Measurements from ENCODE around the gene SPIN2A.

DNA sequence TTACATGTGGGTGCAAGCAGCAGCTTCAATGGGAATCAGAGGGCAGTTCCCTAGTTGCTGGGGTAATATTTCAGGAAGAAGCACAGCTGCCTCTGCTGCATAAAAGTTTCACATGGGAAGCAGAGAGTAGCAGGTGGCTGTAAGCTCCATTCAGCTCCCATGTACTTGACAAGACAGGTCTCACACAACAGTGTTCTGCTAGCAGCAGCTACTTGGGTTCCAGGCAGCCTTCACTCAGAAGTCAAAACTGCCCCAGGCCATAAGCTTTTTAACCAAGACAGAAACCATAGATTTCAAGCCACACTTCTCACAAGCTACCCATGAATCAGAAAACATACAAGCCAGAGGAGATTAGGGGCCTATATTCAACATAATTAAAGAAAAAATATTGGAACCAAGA, 41.4 kb upstream of the SPIN2A start:
- TF ChIP-seq, protein P1, sequence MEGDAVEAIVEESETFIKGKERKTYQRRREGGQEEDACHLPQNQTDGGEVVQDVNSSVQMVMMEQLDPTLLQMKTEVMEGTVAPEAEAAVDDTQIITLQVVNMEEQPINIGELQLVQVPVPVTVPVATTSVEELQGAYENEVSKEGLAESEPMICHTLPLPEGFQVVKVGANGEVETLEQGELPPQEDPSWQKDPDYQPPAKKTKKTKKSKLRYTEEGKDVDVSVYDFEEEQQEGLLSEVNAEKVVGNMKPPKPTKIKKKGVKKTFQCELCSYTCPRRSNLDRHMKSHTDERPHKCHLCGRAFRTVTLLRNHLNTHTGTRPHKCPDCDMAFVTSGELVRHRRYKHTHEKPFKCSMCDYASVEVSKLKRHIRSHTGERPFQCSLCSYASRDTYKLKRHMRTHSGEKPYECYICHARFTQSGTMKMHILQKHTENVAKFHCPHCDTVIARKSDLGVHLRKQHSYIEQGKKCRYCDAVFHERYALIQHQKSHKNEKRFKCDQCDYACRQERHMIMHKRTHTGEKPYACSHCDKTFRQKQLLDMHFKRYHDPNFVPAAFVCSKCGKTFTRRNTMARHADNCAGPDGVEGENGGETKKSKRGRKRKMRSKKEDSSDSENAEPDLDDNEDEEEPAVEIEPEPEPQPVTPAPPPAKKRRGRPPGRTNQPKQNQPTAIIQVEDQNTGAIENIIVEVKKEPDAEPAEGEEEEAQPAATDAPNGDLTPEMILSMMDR (IDR thresholded peaks at IDR 0.05; ENCODE audit: insufficient read depth, low read depth, low read length), result no peak
- TF ChIP-seq EZH2 (IDR thresholded peaks at IDR 0.05; ENCODE audit: insufficient read depth, low read length), result no peak

All from astrocyte (in vitro differentiated cells and primary cell).